Measurements from ENCODE around the gene PRND.

The PRND gene

DNA sequence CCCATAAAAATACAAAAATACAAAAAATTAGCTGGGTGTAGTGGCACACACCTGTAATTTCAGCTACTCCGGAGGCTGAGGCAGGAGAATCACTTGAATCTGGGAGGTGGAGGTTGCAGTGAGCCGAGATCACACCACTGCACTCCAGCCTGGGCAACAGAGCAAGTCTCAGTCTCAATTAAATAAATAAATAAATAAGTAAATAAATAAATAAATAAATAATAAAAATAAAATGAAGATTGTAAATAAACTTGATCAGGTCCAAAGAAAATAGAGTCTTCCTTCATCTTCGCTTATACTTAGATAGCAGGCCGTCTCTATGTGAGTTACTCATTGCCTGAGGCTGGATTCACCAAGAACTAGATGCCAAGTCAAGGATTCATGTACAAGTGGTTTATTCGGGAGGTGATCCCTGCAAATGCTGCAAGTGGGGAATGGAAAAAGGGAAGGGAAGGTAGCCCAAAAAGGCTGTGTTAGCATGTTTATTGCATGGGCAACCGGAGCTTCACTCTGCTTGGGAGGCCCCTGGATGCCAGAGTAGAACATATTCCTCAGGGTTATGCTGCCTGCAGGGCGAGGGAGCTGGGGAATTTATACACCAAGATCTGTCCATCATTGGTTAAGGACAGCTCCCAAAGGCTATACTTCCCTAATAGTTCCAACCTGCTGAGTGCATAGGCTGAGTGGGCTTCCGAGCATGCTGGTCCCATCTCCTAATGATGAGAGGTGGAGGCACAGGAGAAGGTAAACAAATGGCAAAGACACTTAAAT lies 16.3 kb downstream of the PRND start:
- no peaks in the 10 kb centered on the region for H3K4me1 ChIP-seq (ENCODE audit: control insufficient read depth in 1 of 2, insufficient read depth in 1 of 2, low read depth in 1 of 2, low read length in 1 of 2)
- H3K36me3 ChIP-seq: no peaks in the 10 kb centered on the region
- no peaks in the 10 kb centered on the region for H3K9me3 ChIP-seq
- H3K27ac ChIP-seq: no peak overlapping the region
- H3K4me3 ChIP-seq (ENCODE audit: low read depth in 1 of 2, low read length in 1 of 2): no peak overlapping the region
- TF ChIP-seq, protein P1, sequence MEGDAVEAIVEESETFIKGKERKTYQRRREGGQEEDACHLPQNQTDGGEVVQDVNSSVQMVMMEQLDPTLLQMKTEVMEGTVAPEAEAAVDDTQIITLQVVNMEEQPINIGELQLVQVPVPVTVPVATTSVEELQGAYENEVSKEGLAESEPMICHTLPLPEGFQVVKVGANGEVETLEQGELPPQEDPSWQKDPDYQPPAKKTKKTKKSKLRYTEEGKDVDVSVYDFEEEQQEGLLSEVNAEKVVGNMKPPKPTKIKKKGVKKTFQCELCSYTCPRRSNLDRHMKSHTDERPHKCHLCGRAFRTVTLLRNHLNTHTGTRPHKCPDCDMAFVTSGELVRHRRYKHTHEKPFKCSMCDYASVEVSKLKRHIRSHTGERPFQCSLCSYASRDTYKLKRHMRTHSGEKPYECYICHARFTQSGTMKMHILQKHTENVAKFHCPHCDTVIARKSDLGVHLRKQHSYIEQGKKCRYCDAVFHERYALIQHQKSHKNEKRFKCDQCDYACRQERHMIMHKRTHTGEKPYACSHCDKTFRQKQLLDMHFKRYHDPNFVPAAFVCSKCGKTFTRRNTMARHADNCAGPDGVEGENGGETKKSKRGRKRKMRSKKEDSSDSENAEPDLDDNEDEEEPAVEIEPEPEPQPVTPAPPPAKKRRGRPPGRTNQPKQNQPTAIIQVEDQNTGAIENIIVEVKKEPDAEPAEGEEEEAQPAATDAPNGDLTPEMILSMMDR (IDR thresholded peaks at IDR 0.05): no peak
- peaks cover 34% of the 10 kb centered on the region for H3K27me3 ChIP-seq

DNA sequence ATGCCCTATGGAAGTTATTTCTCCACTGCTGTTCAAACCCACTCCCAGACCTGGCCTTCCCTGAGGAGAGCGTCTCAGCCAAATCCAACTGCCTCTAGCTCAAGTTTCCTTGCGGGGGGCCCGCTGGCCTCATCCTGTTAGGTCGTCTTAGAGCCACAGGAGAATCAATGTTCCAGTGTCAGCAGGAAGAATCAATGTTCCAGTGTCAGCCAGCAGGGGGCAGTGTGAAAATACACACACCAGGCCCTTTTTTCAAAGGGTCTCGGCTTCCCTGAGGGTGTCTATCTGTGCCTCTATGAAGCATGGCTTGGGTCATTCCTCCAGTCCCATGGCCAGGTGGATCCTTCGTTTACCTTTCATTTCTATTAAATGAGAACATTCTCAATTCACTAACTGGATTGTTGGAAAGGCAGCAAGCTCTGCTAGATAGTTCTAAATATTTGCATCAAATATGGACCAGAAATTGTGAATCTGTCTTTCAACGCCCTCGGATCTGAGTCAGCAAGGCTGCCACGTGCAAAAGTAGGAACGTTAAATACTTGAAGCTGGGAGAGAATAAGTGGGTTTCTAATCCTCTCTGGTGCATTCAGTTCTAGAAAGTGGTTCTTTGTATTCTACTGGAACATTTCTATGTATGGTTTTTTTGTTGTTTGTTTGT lies 19.2 kb downstream of the PRND start:
- H3K9me3 ChIP-seq: no peaks in the 10 kb centered on the region
- TF ChIP-seq, protein P1 (IDR thresholded peaks at IDR 0.05): peak; percentile 73
- no peak overlapping the region for H3K27ac ChIP-seq
- H3K4me1 ChIP-seq (ENCODE audit: control insufficient read depth in 1 of 2, insufficient read depth in 1 of 2, low read depth in 1 of 2, low read length in 1 of 2): no peaks in the 10 kb centered on the region
- H3K4me3 ChIP-seq (ENCODE audit: low read depth in 1 of 2, low read length in 1 of 2): no peak overlapping the region
- peaks cover 10% of the 10 kb centered on the region for H3K27me3 ChIP-seq
- H3K36me3 ChIP-seq: no peaks in the 10 kb centered on the region

DNA sequence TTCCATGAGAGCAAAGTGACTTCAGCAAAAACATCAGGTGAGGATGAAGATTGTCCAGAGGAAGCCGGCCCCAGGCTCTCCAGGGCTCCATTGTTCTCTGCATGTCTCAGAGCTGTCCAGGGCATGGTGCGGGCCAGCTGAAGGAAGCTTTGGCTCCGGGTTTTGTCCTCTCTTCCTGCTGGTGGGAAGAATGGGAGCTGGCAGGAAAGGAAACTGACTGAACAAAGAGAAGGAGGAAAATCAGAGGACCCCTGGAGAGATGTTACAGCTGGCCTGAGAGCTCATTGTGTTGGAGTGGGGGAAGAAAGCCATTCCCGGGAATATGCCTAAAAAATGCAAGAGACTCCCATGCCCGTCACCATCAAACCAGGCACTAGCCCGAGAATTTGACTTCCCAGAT lies 27.1 kb downstream of the PRND start:
- Histone ChIP-seq H3K27ac (no peak overlapping the region), H3K4me3 (ENCODE audit: low read depth in 1 of 2, low read length in 1 of 2) (no peak overlapping the region), H3K36me3 (no peaks in the 10 kb centered on the region), H3K9me3 (no peaks in the 10 kb centered on the region), H3K27me3 (peaks cover 6% of the 10 kb centered on the region), H3K4me1 (ENCODE audit: control insufficient read depth in 1 of 2, insufficient read depth in 1 of 2, low read depth in 1 of 2, low read length in 1 of 2) (no peaks in the 10 kb centered on the region)
- TF ChIP-seq, protein P1 (IDR thresholded peaks at IDR 0.05): no peak

DNA sequence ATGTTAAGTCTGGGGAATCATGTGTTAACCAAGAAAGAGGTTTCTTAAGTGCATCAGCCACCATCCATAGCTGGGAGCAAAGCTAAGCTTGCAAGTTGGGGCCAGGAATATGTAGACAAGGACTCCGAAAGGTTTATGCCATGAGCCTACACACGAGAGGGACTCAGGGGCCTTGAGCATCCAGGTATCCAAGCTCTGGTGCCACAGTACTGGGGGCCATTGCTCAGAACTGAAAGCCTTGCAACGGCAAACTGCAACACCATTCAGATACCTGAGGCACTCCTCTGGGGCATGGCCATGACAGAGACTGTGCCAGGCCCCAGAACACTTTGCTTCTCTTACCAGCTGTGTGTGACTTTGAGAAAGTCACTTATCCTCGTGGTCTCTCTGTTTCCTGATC lies 27.6 kb downstream of the PRND start:
- Histone ChIP-seq H3K4me3 (ENCODE audit: low read depth in 1 of 2, low read length in 1 of 2) (no peak overlapping the region), H3K27me3 (peaks cover 6% of the 10 kb centered on the region), H3K36me3 (no peaks in the 10 kb centered on the region), H3K4me1 (ENCODE audit: control insufficient read depth in 1 of 2, insufficient read depth in 1 of 2, low read depth in 1 of 2, low read length in 1 of 2) (no peaks in the 10 kb centered on the region), H3K27ac (no peak overlapping the region), H3K9me3 (no peaks in the 10 kb centered on the region)
- TF ChIP-seq, protein P1 (IDR thresholded peaks at IDR 0.05): no peak

DNA sequence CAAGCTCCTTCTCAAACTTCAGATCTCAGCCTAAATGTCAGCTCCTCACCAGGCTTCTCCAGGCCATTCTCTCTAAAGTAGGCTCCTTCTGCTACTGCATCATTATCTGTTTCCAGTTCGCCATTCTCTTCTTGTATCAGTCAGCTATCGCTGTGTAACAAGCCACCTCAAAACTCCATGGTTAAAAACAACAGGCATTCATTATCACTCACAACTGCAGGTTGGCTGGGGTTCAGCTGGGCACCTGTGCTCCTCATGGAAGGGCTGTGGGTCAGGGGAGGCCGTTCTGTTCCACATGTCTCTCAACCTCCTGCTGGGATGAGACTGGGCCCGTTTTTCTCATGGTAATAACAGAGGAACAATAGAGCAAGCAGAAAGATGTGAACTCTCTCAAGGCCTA lies 28.7 kb downstream of the PRND start:
- TF ChIP-seq, protein P1 (IDR thresholded peaks at IDR 0.05): no peak
- H3K27me3 ChIP-seq: peaks cover 6% of the 10 kb centered on the region
- no peaks in the 10 kb centered on the region for H3K4me1 ChIP-seq (ENCODE audit: control insufficient read depth in 1 of 2, insufficient read depth in 1 of 2, low read depth in 1 of 2, low read length in 1 of 2)
- H3K27ac ChIP-seq: no peak overlapping the region
- H3K4me3 ChIP-seq (ENCODE audit: low read depth in 1 of 2, low read length in 1 of 2): no peak overlapping the region
- H3K9me3 ChIP-seq: no peaks in the 10 kb centered on the region
- H3K36me3 ChIP-seq: no peaks in the 10 kb centered on the region

Data from neutrophil (primary cell).